Measurements from ENCODE around the gene CNKSR3.

Gene CNKSR3

DNA sequence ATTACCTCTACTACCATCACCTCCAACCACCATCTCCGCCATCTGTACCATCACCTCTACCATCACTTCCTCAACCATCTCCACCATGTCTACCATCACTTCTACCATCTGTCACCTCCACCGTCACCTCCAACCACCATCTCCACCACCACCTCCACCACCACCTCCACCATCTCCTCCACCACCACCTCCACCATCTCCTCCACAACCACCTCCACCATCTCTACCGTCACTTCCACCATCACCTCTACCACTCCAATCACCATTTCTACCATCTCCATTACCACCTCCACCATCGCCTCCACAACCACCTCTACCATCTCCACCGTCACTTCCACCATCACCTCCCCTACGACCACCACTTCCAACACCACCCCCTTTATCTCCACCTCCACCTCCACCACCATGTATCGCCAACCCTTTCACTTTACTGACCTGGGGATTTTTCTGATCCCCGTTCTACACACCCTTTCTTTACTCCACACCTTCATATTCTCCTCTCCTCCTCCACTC lies 156.2 kb downstream of the CNKSR3 start:
- no peak overlapping the region for H2BK5ac ChIP-seq (ENCODE audit: low read length)
- no peak overlapping the region for H3K56ac ChIP-seq (ENCODE audit: low read length)
- H4K8ac ChIP-seq (ENCODE audit: low read depth, low read length): no peak overlapping the region
- no peak overlapping the region for H3K4me3 ChIP-seq (ENCODE audit: low read length)
- H3K9ac ChIP-seq (ENCODE audit: low read length): no peak overlapping the region
- H2BK15ac ChIP-seq (replicated peaks; ENCODE audit: low read depth): no peak overlapping the region
- H3K36me3 ChIP-seq (ENCODE audit: control insufficient read depth, insufficient read depth, low read length): no peaks in the 10 kb centered on the region
- WGBS (ENCODE audit: extremely low coverage, insufficient coverage, low lambda C conversion rate): 100% methylated on average over 1 of the region's 8 CpGs
- no peak overlapping the region for H3K23ac ChIP-seq (ENCODE audit: low read length)
- no peaks in the 10 kb centered on the region for H3K4me1 ChIP-seq (ENCODE audit: control insufficient read depth, low read depth, low read length)
- no peak for DNase-seq
- no peak overlapping the region for H3K4me2 ChIP-seq (ENCODE audit: low read length)
- H3K4ac ChIP-seq (ENCODE audit: low read depth, low read length): no peak overlapping the region
- no peaks in the 10 kb centered on the region for H3K79me2 ChIP-seq (ENCODE audit: control insufficient read depth, insufficient read depth, low read length)
- no peak overlapping the region for H3K18ac ChIP-seq (ENCODE audit: low read length)
- H3K27ac ChIP-seq (ENCODE audit: low read depth, low read length): no peak overlapping the region
- H3K27me3 ChIP-seq (ENCODE audit: insufficient read depth, low read length, poor library complexity): no peaks in the 10 kb centered on the region
- no peaks in the 10 kb centered on the region for H3K79me1 ChIP-seq (ENCODE audit: low read length)
- H4K5ac ChIP-seq (ENCODE audit: low read length): no peak overlapping the region
- no peak overlapping the region for H2BK120ac ChIP-seq (ENCODE audit: low read depth, low read length)
- H2AK5ac ChIP-seq (ENCODE audit: low read length): no peak overlapping the region

DNA sequence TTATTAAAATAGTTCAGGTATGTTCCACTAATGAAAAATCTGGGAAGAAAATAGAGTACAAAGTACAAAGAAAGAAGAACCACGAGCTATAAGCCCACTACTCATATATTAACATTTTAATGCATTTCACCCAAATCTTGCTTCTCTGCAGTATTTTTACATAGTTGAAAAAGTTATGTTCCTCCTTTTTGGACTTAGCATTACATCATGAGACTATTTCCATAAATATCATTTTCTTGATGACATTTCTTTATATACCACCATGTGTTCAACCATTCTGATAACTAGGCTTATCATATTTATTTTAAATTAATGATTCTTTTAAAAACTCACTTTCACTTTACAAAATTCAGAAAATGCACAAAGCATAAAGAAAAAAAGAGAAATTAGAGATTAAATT lies 156.9 kb downstream of the CNKSR3 start:
- no peak overlapping the region for H2BK5ac ChIP-seq (ENCODE audit: low read length)
- H3K79me1 ChIP-seq (ENCODE audit: low read length): no peaks in the 10 kb centered on the region
- H3K79me2 ChIP-seq (ENCODE audit: control insufficient read depth, insufficient read depth, low read length): no peaks in the 10 kb centered on the region
- no peak overlapping the region for H3K4me2 ChIP-seq (ENCODE audit: low read length)
- H3K18ac ChIP-seq (ENCODE audit: low read length): no peak overlapping the region
- H3K4ac ChIP-seq (ENCODE audit: low read depth, low read length): no peak overlapping the region
- no peak overlapping the region for H4K8ac ChIP-seq (ENCODE audit: low read depth, low read length)
- H3K9ac ChIP-seq (ENCODE audit: low read length): no peak overlapping the region
- H3K4me3 ChIP-seq (ENCODE audit: low read length): no peak overlapping the region
- H2BK15ac ChIP-seq (replicated peaks; ENCODE audit: low read depth): no peak overlapping the region
- no peaks in the 10 kb centered on the region for H3K4me1 ChIP-seq (ENCODE audit: control insufficient read depth, low read depth, low read length)
- H3K23ac ChIP-seq (ENCODE audit: low read length): no peak overlapping the region
- no peak overlapping the region for H3K56ac ChIP-seq (ENCODE audit: low read length)
- no peak overlapping the region for H2BK120ac ChIP-seq (ENCODE audit: low read depth, low read length)
- H3K36me3 ChIP-seq (ENCODE audit: control insufficient read depth, insufficient read depth, low read length): no peaks in the 10 kb centered on the region
- no peak for DNase-seq
- no peak overlapping the region for H2AK5ac ChIP-seq (ENCODE audit: low read length)
- H3K27me3 ChIP-seq (ENCODE audit: insufficient read depth, low read length, poor library complexity): no peaks in the 10 kb centered on the region
- WGBS (ENCODE audit: extremely low coverage, insufficient coverage, low lambda C conversion rate): no CpG with 5 or more reads among the region's 1 CpG
- H4K5ac ChIP-seq (ENCODE audit: low read length): no peak overlapping the region
- no peak overlapping the region for H3K27ac ChIP-seq (ENCODE audit: low read depth, low read length)

DNA sequence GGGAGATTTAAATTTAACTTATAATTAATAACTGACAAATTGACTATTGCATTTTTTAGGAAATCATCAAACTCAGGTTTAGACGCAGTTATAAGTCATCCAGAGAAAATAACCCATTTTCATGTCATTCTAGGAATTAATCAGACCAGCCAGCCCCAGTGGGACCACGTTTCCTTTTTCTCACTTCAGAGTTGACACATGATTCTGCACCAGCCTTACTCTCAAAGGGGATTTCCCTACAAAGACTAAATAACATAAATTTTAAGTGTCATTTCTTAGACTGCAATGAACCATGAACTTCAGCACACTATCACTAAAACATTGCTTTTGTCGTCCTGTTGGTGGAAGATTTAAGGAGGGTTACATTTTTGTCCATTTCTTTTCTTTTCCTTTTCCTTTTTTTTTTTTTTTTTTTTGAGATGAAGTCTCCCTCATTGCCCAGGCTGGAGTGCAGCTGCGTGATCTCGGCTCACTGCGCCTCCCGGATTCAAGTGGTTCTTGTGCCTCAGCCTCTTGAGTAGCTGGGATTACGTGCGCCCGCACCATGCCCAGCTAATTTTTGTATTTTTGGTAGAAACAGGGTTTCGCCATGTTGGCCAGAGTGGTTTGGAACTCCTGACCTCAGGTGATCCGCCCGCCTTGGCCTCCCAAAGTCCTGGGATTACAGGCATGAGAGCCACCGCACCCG lies 157.4 kb downstream of the CNKSR3 start:
- Histone ChIP-seq H3K79me1 (ENCODE audit: low read length) (no peaks in the 10 kb centered on the region), H3K4me3 (ENCODE audit: low read length) (no peak overlapping the region)

DNA sequence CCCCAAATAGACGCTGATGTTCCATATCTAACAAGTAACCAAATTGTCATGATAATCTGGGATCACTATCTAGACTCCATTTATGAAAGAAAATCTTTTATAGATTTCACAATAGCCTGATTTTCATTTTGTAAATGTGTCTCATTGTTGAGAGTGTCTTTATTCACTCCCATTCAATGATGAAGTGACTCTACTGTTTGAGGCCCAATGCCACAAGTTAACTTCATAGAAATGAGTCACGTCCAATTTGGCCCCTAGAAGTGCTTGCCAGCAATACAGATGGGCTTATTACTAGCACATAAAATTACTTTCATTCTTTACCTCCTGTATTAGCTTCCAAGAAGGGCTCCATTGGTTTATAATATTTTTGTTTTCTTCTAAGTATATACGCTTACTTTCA lies 160.2 kb downstream of the CNKSR3 start:
- Histone ChIP-seq H3K9ac (ENCODE audit: low read length) (no peak overlapping the region), H2BK120ac (ENCODE audit: low read depth, low read length) (no peak overlapping the region)
- WGBS (ENCODE audit: extremely low coverage, insufficient coverage, low lambda C conversion rate): no CpG with 5 or more reads among the region's 3 CpGs

More for the DNA sequence above, 157.4 kb downstream of the CNKSR3 start:
- Histone ChIP-seq H2BK5ac (ENCODE audit: low read length) (no peak overlapping the region), H3K56ac (ENCODE audit: low read length) (no peak overlapping the region), H2BK15ac (replicated peaks; ENCODE audit: low read depth) (no peak overlapping the region), H3K36me3 (ENCODE audit: control insufficient read depth, insufficient read depth, low read length) (no peaks in the 10 kb centered on the region), H3K4me2 (ENCODE audit: low read length) (no peak overlapping the region), H3K27ac (ENCODE audit: low read depth, low read length) (no peak overlapping the region), H2BK120ac (ENCODE audit: low read depth, low read length) (no peak overlapping the region), H3K23ac (ENCODE audit: low read length) (no peak overlapping the region), H3K18ac (ENCODE audit: low read length) (no peak overlapping the region), H4K8ac (ENCODE audit: low read depth, low read length) (no peak overlapping the region), H2AK5ac (ENCODE audit: low read length) (no peak overlapping the region), H3K9ac (ENCODE audit: low read length) (no peak overlapping the region), H3K4me1 (ENCODE audit: control insufficient read depth, low read depth, low read length) (no peaks in the 10 kb centered on the region), H3K27me3 (ENCODE audit: insufficient read depth, low read length, poor library complexity) (no peaks in the 10 kb centered on the region), H4K5ac (ENCODE audit: low read length) (no peak overlapping the region), H3K4ac (ENCODE audit: low read depth, low read length) (no peak overlapping the region), H3K79me2 (ENCODE audit: control insufficient read depth, insufficient read depth, low read length) (no peaks in the 10 kb centered on the region)
- DNase-seq: no peak
- WGBS (ENCODE audit: extremely low coverage, insufficient coverage, low lambda C conversion rate): no CpG with 5 or more reads among the region's 15 CpGs

DNA sequence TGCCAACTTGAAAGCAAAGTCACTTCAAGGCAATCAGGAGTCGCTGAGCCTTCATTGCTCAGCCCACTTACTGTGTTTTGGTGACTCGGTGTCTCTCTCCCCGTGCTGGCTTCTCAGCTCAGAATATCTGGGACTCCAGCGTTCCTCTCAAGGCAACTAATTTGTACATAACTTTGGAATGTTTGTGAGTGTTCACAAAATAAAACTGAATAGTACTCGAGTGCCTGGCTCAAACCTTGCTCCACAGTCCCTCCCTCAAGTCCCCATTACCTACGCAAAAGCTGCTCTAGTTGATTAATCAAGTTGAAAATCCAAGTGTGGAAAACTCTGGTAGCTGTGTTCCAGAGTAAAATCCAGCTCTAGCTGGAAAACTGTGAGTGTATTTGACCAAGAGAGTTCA lies 162.5 kb downstream of the CNKSR3 start:
- DNase-seq: no peak
- Histone ChIP-seq H3K4me1 (ENCODE audit: control insufficient read depth, low read depth, low read length) (no peaks in the 10 kb centered on the region), H4K5ac (ENCODE audit: low read length) (no peak overlapping the region), H3K4ac (ENCODE audit: low read depth, low read length) (no peak overlapping the region), H3K27me3 (ENCODE audit: insufficient read depth, low read length, poor library complexity) (no peaks in the 10 kb centered on the region), H3K27ac (ENCODE audit: low read depth, low read length) (no peak overlapping the region), H4K8ac (ENCODE audit: low read depth, low read length) (no peak overlapping the region), H3K9ac (ENCODE audit: low read length) (no peak overlapping the region), H3K4me3 (ENCODE audit: low read length) (no peak overlapping the region), H2BK15ac (replicated peaks; ENCODE audit: low read depth) (no peak overlapping the region), H3K18ac (ENCODE audit: low read length) (no peak overlapping the region), H3K4me2 (ENCODE audit: low read length) (no peak overlapping the region), H2AK5ac (ENCODE audit: low read length) (no peak overlapping the region), H3K23ac (ENCODE audit: low read length) (no peak overlapping the region), H2BK120ac (ENCODE audit: low read depth, low read length) (no peak overlapping the region), H3K79me2 (ENCODE audit: control insufficient read depth, insufficient read depth, low read length) (no peaks in the 10 kb centered on the region), H3K36me3 (ENCODE audit: control insufficient read depth, insufficient read depth, low read length) (no peaks in the 10 kb centered on the region), H3K79me1 (ENCODE audit: low read length) (no peaks in the 10 kb centered on the region), H2BK5ac (ENCODE audit: low read length) (no peak overlapping the region), H3K56ac (ENCODE audit: low read length) (no peak overlapping the region)
- WGBS (ENCODE audit: extremely low coverage, insufficient coverage, low lambda C conversion rate): no CpG with 5 or more reads among the region's 6 CpGs

More for the DNA sequence above, 160.2 kb downstream of the CNKSR3 start:
- H3K4me3 ChIP-seq (ENCODE audit: low read length): no peak overlapping the region
- no peak overlapping the region for H2AK5ac ChIP-seq (ENCODE audit: low read length)
- H4K8ac ChIP-seq (ENCODE audit: low read depth, low read length): no peak overlapping the region
- H3K4ac ChIP-seq (ENCODE audit: low read depth, low read length): no peak overlapping the region
- H3K23ac ChIP-seq (ENCODE audit: low read length): no peak overlapping the region
- no peak for DNase-seq
- H3K79me2 ChIP-seq (ENCODE audit: control insufficient read depth, insufficient read depth, low read length): no peaks in the 10 kb centered on the region
- no peak overlapping the region for H4K5ac ChIP-seq (ENCODE audit: low read length)
- no peak overlapping the region for H3K56ac ChIP-seq (ENCODE audit: low read length)
- H3K18ac ChIP-seq (ENCODE audit: low read length): no peak overlapping the region
- H3K4me2 ChIP-seq (ENCODE audit: low read length): no peak overlapping the region
- no peaks in the 10 kb centered on the region for H3K4me1 ChIP-seq (ENCODE audit: control insufficient read depth, low read depth, low read length)
- H3K79me1 ChIP-seq (ENCODE audit: low read length): no peaks in the 10 kb centered on the region
- H3K36me3 ChIP-seq (ENCODE audit: control insufficient read depth, insufficient read depth, low read length): no peaks in the 10 kb centered on the region
- H2BK5ac ChIP-seq (ENCODE audit: low read length): no peak overlapping the region
- H3K27me3 ChIP-seq (ENCODE audit: insufficient read depth, low read length, poor library complexity): no peaks in the 10 kb centered on the region
- no peak overlapping the region for H3K27ac ChIP-seq (ENCODE audit: low read depth, low read length)
- H2BK15ac ChIP-seq (replicated peaks; ENCODE audit: low read depth): no peak overlapping the region

DNA sequence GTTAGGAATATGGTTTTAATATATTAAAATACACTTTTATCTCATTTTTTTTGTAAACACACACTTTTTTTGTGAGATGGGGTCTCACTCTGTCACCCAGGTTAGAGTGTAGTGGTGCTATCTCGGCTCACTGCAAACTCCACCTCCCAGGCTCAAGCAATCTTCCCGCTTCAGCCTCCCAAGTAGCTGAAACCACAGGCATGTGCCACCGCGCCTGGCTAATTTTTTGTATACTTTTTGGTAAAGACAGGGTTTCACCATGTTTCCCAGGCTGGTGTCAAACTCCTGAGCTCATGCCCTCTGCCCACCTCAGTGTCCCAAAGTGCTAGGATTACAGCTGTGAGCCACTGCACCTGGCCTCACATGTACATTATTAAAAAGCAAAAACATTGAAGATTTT lies 164.7 kb downstream of the CNKSR3 start:
- no peak overlapping the region for H4K5ac ChIP-seq (ENCODE audit: low read length)
- WGBS (ENCODE audit: extremely low coverage, insufficient coverage, low lambda C conversion rate): no CpG with 5 or more reads among the region's 4 CpGs
- no peak overlapping the region for H3K4ac ChIP-seq (ENCODE audit: low read depth, low read length)
- no peaks in the 10 kb centered on the region for H3K79me1 ChIP-seq (ENCODE audit: low read length)
- no peak overlapping the region for H4K8ac ChIP-seq (ENCODE audit: low read depth, low read length)
- H3K4me2 ChIP-seq (ENCODE audit: low read length): no peak overlapping the region
- H3K36me3 ChIP-seq (ENCODE audit: control insufficient read depth, insufficient read depth, low read length): no peaks in the 10 kb centered on the region
- no peak overlapping the region for H3K23ac ChIP-seq (ENCODE audit: low read length)
- no peak overlapping the region for H3K27ac ChIP-seq (ENCODE audit: low read depth, low read length)
- no peak overlapping the region for H2BK120ac ChIP-seq (ENCODE audit: low read depth, low read length)
- no peak overlapping the region for H2AK5ac ChIP-seq (ENCODE audit: low read length)
- peaks cover 2% of the 10 kb centered on the region for H3K4me1 ChIP-seq (ENCODE audit: control insufficient read depth, low read depth, low read length)
- H3K4me3 ChIP-seq (ENCODE audit: low read length): no peak overlapping the region
- no peak for DNase-seq
- H2BK5ac ChIP-seq (ENCODE audit: low read length): no peak overlapping the region
- H2BK15ac ChIP-seq (replicated peaks; ENCODE audit: low read depth): no peak overlapping the region
- H3K56ac ChIP-seq (ENCODE audit: low read length): no peak overlapping the region
- no peaks in the 10 kb centered on the region for H3K27me3 ChIP-seq (ENCODE audit: insufficient read depth, low read length, poor library complexity)
- no peak overlapping the region for H3K18ac ChIP-seq (ENCODE audit: low read length)
- H3K79me2 ChIP-seq (ENCODE audit: control insufficient read depth, insufficient read depth, low read length): no peaks in the 10 kb centered on the region
- H3K9ac ChIP-seq (ENCODE audit: low read length): no peak overlapping the region
